H1 (cell line): ENCODE measurements around the gene ESPNL. TPM values are rescaled to one million over a fixed set of nuclear protein-coding genes. Genes with fewer than 3 reads are reported as not detected.

Source experiments
- polyA plus RNA-seq, 7 experiments: library from polyadenylated mRNA; depleted of rRNA in 3 of 7; stranded (reverse) in 5 of 7; unstranded in 2 of 7; fragments of >200 nt in 5 of 7; fragments of 200-250 nt in 2 of 7; gene quantifications; 1 replicate in 5 of 7; 2 replicates in 1 of 7; 4 replicates in 1 of 7; pipeline versions ENCODE4 v1.2.1 to v1.2.3, GENCODE V29; 2011 to 2013; ENCODE audit warnings: missing spikeins in 2 of 7, mixed read lengths in 2 of 7
- total RNA-seq: library from RNA; stranded (reverse); fragmentation: NEBNext Ultra II Directional; extraction: Animal tissue kit (Norgen Biotek cat#: 25700); gene quantifications from 2 replicates; pipeline ENCODE4 v1.2.1, GENCODE V29; 2021

Gene ESPNL
- total and polyA plus RNA-seq, 2 of the 8 experiments (the other 6 are each of a cell fraction or from before 2014, with no cell fraction given) = 0.68 to 1.3 TPM

Other genes with a start within 250 kb of the ESPNL start
- gene RAMP1, start 240.7 kb upstream of the ESPNL start, total RNA-seq = 0.65 and 2.0 TPM in 2 replicates
- 3.9 and 4.3 TPM in 2 replicates for gene RAMP1, start 240.7 kb upstream of the ESPNL start, polyA plus RNA-seq (2011; rRNA removed)
- 59.8 and 61.9 TPM in 2 replicates for gene UBE2F, start 133.3 kb upstream of the ESPNL start, total RNA-seq
- 43.3 and 48.4 TPM in 2 replicates for gene UBE2F, start 133.3 kb upstream of the ESPNL start, polyA plus RNA-seq (2011; rRNA removed)
- 79.0 and 83.7 TPM in 2 replicates for gene SCLY, start 39.3 kb upstream of the ESPNL start, total RNA-seq
- gene SCLY, start 39.3 kb upstream of the ESPNL start, polyA plus RNA-seq (2011; rRNA removed) = 79.5 and 111 TPM in 2 replicates
- 0.08 TPM in 1 of 2 replicates, not detected in the other for gene KLHL30, start 38.3 kb downstream of the ESPNL start, total RNA-seq
- gene KLHL30, start 38.3 kb downstream of the ESPNL start, polyA plus RNA-seq (2011; rRNA removed) = 0.03 TPM in 1 of 2 replicates, not detected in the other
- 1.8 and 2.5 TPM in 2 replicates for gene ERFE, start 58.6 kb downstream of the ESPNL start, total RNA-seq
- gene ERFE, start 58.6 kb downstream of the ESPNL start, polyA plus RNA-seq (2011; rRNA removed) = 3.6 and 5.1 TPM in 2 replicates
- gene ILKAP, start 103.4 kb downstream of the ESPNL start, total RNA-seq = 30.4 and 33.8 TPM in 2 replicates
- 23.5 and 29.4 TPM in 2 replicates for gene ILKAP, start 103.4 kb downstream of the ESPNL start, polyA plus RNA-seq (2011; rRNA removed)
- gene HES6, start 139.7 kb downstream of the ESPNL start, total RNA-seq = 35.2 and 36.3 TPM in 2 replicates
- gene HES6, start 139.7 kb downstream of the ESPNL start, polyA plus RNA-seq (2011; rRNA removed) = 32.6 and 58.9 TPM in 2 replicates
- gene PER2, start 188.3 kb downstream of the ESPNL start, total RNA-seq = 5.5 TPM in 2 replicates
- gene PER2, start 188.3 kb downstream of the ESPNL start, polyA plus RNA-seq (2011; rRNA removed) = 0.91 and 0.99 TPM in 2 replicates
- gene TRAF3IP1, start 220.2 kb downstream of the ESPNL start, total RNA-seq = 15.9 and 17.5 TPM in 2 replicates
- 2.3 and 2.8 TPM in 2 replicates for gene TRAF3IP1, start 220.2 kb downstream of the ESPNL start, polyA plus RNA-seq (2011; rRNA removed)